Measurements from ENCODE around the gene AADACL3.
"Not testable (repeated sequence)": the region's sequence is repeated elsewhere in the genome, so short reads cannot be mapped to it uniquely, and the experiment has no call there.

Gene AADACL3

DNA sequence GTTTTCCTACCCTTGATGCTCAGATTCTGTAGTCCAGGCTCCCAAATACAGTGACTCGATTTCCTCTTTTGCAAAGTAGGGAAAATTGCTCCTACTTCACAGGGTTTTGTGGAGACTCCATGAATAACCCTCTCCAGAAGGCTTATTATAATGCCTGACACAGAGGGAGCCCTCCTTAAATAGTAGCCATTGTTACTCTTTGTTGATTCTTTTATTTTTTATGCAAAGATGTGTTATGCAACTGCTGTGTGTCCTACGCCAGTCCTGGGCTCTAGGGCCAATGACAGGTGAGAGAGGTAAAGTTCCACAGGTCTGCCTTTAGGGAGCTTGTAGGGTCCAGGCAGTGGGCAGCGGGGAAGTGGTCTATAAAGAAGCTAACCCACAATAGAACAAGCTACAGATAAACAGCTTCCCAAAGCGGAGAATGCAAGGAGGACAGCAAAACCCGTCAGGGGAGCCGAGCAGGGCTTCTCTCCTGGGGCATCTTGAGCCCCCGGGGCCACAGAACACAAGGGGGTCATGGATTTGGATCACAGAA lies 1.5 kb downstream of the AADACL3 start:
- no peak for DNase-seq

DNA sequence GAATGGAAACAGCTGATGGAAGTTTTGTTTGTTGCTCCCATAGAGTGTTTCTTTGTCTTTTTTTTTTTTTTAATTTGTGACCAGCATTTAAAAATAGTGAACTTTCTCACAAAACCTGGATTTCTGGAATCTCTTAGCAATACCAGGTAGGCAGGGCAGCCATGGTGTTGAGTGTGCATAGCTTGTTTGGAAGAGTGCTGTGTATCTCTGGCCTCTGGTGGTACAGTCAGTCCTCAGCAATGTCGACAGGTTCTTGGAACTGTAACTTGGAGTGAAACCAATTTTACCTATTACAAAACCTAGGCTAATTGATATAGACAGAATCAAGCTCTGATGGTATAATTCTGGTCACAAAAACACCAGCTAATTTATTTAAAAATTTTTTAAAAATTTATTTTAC lies 6.7 kb downstream of the AADACL3 start:
- no peak for DNase-seq

DNA sequence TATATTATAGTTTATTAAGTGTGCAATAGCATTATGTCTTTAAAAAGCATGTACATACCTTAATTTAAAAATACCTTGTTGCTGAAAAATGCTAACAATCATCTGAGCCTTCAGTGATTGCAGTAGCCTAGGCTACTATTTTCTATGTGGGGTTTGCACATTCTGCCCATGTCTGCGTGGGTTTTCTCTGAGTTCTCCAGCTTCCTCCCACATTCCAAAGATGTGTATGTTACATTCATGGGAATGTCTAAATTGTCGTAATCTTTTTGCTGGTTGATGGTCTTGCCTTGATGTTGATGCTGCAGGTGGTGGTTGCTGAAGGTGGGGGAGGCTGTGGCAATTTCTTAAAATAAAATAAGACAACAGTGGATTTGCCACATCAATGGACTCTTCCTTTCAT lies 12.5 kb downstream of the AADACL3 start:
- DNase-seq = no peak

DNA sequence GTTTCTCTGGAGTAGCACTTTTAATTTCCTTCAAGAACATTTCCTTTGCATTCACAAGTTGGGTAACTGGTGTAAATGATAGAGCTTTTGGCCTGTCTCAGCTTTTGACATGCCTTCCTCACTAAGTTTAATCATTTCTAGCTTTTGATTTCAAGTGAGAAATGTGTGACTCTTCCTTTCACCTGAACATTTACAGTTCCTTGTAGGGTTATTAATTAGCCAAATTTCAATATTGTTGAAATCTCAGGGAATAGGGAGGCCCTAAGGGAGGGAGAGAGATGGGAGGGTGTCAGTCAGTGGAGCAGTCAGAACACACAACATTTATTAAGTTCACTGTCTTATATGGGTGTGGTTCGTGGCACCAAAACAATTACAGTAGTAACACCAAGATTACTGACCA lies 14.2 kb downstream of the AADACL3 start:
- DNase-seq = no peak

DNA sequence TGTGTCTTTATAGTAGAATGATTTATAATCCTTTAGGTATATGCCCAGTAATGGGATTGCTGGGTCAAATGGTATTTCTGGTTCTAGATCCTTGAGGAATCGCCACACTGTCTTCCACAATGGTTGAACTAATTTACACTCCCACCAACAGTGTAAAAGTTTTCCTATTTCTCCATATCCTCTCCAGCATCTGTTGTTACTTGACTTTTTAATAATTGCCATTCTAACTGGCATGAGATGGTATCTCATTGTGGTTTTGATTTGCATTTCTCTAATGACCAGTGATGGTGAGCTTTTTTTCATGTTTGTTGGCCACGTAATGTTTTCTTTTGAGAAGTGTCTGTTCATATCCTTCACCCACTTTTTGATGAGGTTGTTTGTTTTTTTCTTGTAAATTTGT lies 15.2 kb downstream of the AADACL3 start:
- DNase-seq = not testable (repeated sequence)

DNA sequence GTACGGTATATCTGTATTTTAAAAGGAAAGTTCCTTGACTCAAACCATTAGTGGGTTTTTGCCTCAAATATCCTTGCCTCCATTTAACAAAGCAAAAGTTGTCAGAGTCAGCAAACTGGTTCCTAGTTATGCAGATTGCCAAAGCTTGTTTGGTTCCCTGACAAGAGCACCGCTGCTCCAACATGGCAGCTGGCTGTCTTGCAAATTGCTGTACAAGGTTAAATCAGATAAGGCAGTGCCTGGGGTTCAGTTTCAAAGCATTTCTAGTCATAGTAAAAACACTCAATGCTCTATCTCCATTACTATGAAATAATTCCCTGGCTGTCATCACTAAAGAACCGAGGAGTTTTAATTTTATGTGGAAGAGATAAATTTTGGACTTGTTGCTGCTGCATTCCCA lies 18.7 kb downstream of the AADACL3 start:
- no peak for DNase-seq

DNA sequence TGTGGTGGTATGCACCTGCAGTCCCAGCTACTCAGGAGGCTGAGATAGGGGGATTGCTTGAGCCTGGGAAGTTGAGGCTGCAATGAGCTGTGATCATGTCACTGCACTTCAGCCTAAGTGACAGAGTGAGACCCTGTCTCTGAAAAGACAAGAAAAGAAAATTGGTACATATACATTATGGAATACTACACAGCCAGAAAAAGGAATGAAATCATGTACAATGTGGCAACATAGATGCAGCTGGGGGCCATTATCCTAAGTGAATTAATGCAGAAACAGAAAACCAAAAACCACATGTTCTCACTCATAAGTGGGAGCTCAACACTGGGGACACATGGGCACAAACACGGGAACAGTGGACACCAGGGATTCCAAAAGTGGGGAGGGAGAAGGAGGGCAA lies 23.0 kb downstream of the AADACL3 start:
- DNase-seq = no peak

DNA sequence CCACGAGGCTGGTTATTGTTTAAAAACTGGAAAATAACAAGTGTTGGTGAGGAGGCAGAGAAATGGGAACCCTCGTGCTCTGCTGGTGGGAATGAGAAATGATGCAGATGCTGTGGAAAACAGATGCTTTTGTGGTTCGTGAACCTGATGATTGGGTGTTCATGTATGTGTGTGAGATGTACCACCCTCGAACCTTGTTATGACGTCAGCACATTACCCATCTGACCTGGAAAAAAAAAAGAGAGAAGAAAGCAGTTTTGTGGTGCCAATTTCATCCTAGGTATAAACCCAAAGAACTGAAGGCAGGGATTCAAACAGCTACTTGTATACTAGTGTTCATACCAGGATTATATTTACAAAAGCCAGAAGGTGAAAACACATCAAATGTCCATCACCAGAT lies 23.7 kb downstream of the AADACL3 start:
- DNase-seq = no peak

DNA sequence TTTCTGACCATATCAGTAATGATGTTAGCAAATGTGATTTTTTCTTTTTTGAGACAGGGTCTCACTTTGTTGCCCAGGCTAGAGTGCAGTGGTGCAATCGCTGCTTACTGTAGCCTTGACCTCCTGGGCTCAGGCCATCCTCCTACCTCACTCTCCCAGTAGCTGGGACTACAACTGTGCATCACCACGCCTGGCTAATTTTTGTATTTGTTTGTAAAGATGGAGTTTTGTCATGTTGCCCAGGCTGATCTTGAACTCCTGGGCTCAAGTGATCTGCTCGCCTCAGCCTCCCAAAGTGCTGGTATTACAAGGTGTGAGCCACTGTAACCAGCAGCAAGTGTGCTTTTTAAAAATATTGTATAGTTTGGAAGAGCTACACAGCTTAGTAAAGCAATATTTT lies 26.0 kb downstream of the AADACL3 start:
- DNase-seq = no peak

DNA sequence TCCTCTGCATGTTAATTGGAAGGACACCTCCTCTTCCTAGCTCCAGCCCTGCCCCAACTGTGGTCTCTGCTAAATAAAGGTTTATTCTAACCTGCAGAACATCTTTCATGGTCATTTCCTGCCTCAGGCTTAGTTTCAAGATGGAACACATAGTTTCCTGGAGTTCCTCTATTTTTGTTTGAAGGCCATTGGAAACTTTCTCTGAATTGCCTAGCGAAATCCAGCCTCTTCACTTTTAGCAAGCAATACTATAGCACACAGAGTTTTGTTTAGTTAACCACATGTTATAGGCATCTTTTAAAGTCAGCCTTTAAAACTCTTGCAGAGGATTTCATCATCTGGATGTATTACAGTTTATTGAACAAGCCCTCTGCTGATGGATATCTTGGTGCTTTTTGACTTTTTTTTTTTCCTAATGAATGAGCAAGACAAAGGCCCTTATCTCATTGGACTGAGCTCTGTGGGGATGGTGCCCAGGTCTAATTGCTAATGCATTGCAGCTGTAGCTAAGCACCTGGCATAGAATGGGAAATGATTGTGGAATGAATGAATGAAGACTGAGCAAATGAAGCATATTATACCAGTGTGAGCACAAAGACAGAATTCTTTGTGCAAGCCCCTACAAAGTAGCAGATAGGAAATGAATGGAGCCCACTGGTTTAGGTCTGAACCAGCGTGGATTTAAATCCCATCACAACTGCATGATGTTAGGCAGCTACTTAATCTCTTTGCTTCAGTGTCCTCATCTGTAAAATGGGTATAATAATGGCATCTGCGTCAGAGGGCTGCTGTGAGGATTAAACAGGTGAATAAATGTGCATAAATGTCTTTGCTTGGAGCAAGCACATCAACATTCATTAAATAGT lies 29.4 kb downstream of the AADACL3 start:
- no peak for DNase-seq

DNA sequence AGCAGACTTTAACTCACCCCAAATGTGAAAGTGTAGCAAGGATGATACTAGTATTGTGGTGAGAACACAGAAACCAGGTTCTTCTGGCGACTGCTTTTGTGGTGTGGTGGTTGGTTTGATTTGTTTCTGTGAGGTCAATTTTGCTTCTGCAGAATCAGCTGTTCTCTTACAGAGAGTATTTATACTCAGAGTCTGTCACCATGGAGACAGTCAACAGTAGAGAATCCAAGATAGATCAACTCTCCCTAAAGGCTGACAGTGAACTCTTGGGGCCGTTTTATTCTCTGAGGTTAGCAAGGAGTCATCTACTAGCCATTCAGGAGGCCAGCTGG lies 30.0 kb downstream of the AADACL3 start, which contains the start of gene CFAP107:
TSS of gene CFAP107 (plus strand) at position 209 of the 332 bp plus-strand sequence. CDS start 231 bp downstream, outside the sequence.
- DNase-seq = no peak

DNA sequence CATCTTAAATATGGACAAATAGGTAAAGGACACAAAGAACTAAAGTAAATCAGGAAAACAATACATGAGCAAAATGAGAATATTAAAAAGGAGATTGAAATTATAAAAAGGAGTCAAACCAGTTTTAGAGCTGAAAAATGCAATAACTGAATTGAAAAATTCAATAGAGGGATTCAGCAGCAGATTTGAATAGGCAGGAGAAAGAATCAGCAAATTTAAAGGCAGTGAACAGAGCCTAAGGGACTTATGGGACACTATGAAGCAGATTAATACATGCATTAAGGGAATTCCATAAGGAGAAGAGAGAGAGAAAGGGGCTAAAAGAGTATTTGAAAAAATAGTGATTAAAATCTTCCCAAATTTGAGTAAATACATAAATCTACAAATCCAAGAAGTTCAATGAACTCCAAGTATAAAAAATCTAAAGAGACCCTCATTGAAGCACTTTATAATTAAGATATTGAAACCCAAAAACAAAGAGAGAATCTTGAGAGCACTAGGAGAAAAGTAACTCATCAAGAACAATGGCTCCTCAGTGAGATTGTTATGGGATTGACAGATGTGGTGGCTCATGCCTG lies 33.0 kb downstream of the AADACL3 start:
- no peak for DNase-seq

DNA sequence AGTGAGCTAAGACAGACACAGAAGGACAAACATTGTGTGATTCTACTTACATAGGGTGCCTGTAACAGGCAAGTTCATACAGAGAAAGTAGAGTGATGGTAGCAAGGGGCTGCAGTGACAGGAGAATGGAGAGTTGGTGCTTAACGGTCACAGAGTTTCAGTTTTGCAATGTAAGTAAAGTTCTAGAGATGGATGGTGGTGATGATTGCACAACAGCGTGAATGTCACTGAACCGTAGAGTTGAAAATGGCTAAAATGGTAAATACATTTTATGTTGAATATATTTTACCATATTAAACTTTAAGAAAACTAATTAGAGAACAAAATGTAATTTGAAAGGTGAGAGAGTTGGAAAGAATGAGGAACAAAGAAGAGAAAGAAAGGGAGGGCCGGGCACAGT lies 38.8 kb downstream of the AADACL3 start:
- no peak for DNase-seq

DNA sequence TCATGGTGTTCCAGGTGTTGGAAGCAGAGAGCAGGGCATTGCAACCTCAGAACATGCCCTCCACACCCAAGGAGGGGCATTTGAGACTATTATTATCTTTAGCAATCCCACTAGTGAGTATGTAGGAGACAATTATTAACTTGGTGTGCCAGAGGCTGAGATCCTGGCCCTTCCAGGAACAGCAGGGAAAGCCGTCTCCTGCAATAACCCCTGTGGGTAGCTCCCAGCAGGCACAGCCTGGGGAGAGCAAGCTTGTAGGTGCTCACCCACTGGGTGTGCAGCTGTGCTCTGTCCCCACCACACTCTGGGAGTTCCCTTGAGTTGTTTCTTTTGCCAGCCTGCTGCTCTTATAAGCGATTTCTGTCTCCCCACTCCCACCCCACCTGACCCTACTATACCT lies 40.4 kb downstream of the AADACL3 start:
- no peak for DNase-seq

DNA sequence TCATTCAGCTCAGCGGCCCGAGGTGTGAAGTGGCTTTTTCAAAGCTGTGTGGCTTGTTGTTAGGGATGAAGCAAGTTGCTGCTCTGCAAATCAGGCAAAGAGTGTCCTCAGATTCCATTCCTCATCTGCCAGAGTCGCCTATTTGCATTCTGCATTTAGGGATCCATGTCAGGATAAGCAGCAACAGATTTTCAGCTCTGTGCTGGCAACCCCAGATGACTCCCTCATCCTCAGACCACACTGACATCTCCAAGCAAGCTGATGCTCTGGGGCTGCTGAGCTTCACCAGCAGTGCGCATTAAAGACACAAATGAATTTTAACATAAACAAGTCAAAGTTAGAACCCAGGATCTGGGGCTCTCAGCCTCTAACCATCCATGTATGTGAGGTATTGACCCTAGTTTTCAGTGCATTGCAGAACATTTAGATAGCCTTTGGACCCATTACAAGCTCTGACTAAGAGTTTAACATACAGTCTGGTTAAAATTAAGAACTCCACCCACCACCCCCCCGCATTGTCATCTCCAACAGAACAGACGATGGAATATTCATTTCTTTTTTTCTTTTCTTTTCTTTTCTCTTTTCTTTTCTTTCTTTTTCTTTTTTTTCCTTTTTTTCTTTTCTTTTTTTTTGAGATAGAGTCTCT lies 41.0 kb downstream of the AADACL3 start:
- no peak for DNase-seq

DNA sequence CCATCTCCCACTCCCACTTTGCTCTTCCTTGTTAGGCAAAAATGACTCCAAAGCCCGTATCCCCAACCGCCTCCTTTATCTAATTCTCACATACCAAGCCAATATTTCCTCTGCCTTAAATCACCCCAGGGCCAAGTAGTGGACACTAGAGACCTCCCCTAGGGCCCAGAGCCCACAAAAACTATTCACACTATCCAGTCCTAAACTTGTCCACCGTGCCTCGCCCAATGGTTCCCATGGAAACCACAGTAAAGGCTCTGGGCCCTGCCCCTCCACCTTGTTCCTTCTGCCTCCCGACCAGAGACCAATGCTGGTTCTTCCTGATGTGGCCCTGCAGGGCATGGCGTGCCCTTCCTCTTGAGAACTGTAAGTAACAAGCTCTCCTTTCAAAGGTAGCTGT lies 41.9 kb downstream of the AADACL3 start:
- no peak for DNase-seq

DNA sequence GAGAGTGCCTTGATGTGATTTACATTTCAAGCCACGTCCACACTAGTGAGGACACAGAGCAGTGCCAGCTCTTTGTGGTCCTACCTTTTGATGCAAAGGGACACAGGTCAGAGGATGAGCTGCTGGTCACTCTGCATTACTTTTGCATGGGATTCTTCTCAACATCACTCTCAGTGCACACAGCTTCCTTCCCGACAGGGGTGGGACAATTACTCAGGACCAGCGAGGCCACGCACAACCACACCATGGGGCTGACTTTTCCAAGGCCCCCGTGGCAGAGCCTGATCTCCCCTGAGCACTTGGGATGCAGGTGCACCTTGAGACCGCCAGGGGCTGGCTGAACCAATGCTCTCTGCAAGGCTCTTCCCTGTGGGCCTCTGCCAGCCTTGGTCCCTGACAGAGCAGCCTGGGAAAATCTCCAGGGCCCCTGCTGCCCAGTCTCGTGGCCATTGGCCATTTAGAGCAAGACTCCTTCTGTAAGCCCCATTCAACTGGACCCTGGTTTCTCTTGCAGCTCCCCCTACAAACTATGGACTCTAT lies 44.4 kb downstream of the AADACL3 start:
- no peak for DNase-seq

DNA sequence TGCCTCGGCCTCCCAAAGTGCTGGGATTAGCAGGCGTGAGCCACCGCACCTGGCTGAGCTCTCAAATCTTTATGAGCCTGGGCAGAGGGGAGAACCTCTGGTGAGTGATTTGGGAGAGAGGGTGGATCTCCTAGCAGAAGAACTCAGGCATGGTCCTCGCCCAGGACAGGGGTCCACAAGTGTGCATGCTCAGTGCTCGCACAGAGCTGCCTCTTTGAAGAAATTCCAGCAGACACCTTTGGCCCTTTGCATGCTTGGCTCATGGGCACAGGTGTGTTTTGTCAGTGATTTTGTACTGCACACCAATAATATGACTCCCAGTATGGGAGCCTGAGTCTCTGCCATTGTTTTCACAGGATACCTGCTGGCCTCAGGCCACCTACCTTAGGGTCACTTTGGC lies 45.9 kb downstream of the AADACL3 start:
- DNase-seq = no peak

DNA sequence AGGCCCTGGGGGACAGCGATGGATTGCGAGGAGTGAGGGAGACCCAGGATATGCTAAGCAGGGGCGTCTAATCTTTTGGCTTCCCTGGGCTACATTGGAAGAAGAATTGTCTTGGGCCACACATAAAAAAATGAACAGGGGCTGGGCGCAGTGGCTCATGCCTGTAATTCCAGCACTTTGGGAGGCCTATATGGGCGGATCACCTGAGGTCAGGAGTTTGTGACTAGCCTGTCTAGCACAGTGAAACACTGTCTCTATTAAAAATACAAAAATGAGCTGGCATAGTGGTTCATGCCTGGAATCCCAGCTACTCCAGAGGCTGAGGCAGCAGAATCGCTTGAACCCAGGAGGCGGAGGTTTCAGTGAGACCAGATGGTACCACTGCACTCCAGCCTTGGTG lies 46.9 kb downstream of the AADACL3 start:
- DNase-seq = no peak

DNA sequence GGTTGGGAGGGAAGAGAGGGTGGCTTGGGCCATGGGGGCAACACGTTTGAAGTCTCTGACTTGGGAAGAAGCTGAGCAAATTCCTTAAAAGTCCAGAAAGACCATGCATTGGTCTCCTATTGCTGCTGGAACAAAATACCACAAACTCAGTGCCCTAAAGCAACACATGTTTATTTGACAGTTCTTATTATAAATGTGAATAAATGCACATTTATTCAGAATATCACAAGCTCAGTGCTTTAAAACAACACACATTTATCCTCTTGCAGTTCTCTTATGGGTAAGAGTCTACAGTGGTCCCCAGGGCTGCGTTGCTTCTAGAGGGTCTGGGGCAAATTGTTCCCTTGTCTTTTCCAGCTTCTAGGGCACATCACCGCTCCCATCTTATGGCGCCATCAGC lies 47.6 kb downstream of the AADACL3 start:
- no peak for DNase-seq

DNA sequence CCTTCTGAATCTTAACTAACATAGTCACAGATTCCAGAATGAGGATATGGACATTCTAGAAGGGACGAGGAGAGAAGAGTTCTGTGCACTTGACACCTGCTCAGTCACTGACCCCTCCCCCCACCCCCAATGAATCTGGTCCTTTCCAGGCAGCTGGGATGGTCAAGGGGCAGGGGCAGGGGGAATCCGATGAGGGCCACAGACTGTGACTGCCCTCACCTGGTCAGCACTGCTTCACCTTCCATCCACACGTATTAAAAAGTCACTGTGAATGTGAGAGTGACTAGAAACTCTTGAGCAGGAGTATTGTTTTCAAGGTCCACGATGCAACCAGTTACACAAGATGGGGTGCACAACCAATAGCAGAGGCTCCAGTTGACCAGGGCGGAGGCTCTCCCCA lies 48.1 kb downstream of the AADACL3 start:
- DNase-seq = no peak

DNA sequence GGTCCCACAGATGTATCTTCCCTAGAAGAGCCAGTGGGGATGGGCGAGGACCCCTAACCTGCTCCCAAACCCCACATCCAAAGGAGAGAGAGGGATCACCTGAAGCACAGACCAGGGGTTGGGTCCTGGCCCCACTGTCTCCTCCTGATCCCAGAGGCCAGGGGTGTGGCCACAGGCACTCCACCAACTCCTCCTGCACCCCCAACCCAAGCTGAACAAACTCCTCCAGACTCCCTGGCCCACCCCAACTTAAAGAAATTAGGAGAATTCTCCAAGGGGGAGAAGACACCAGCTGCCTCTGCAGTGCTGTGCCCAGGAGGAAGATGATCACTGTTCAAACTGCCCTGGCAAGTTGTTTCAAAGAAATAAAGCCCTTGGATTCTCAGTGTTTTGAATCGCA lies 53.1 kb downstream of the AADACL3 start:
- no peak for DNase-seq

DNA sequence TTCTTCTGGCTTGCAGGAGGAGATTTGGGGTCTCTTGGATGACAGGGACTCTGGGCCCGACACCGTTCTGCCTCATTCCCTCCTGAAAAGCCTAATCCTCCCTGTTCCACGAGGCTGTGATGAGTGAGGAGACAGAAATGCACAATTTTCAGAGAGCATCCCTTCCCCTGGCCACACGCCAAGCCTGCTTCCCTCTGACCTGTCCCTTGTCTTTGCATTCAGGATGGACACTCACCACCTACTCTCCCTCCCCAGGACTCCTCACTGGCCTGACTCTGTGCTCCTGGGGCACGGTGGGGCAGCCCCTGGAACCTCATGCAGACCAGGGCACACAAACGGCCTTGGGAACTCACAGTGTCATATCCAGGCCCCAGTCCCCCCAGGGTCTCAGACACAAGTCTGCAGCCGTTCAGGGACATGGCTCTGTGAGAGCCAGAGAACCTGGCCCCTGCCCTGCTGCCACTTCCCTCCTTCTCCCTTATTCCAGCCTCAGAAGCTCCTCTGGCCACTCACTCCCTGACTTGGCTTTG lies 54.1 kb downstream of the AADACL3 start:
- DNase-seq = no peak

DNA sequence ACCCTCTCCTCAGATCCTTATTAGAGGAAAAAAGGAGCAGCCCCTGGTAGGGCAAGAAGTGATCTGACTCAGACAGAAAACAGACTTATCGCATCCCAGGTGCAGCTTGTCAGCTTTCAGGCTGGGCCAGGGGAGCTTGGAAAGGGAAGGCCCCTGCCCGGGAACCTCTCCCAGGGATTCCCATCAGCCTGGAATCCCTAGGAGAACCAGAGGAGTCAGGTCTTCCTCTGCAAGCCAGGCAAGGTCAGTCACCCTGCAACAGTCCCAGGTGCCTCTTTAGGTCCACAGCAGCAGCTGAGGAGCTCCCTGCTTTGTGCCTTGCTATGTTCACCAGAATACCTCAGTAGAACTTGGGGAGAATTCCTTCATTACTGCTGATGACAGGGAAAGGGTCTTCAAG lies 54.7 kb downstream of the AADACL3 start:
- no peak for DNase-seq
